Fibroblast of mammary gland (primary cell): ENCODE measurements around the gene CNGB1.
"Not testable (repeated sequence)": the region's sequence is repeated elsewhere in the genome, so short reads cannot be mapped to it uniquely, and the experiment has no call there.

Source experiments
- DNase-seq: peaks from one replicate; pipeline ENCODE4 v3.0.0-alpha.2; 2010; ENCODE audit warnings: low read depth
- H3K4me3 ChIP-seq: 2 replicates; pipeline ENCODE4 v1.5.1; 2011; ENCODE audit warnings: low read depth, mild to moderate bottlenecking, low read length, moderate library complexity; ENCODE audit not compliant: control insufficient read depth
- TF ChIP-seq, protein P1 (sequence below): conservative IDR thresholded peaks from 2 replicates; pipeline ENCODE4 v1.5.1; 2011; ENCODE audit warnings: low read depth, low read length, inconsistent platforms; ENCODE audit not compliant: control insufficient read depth, insufficient read depth

The CNGB1 gene

GRCh38 chr16:57897996-57898395, 72.9 kb downstream of the CNGB1 start:
- TF ChIP-seq, protein P1, sequence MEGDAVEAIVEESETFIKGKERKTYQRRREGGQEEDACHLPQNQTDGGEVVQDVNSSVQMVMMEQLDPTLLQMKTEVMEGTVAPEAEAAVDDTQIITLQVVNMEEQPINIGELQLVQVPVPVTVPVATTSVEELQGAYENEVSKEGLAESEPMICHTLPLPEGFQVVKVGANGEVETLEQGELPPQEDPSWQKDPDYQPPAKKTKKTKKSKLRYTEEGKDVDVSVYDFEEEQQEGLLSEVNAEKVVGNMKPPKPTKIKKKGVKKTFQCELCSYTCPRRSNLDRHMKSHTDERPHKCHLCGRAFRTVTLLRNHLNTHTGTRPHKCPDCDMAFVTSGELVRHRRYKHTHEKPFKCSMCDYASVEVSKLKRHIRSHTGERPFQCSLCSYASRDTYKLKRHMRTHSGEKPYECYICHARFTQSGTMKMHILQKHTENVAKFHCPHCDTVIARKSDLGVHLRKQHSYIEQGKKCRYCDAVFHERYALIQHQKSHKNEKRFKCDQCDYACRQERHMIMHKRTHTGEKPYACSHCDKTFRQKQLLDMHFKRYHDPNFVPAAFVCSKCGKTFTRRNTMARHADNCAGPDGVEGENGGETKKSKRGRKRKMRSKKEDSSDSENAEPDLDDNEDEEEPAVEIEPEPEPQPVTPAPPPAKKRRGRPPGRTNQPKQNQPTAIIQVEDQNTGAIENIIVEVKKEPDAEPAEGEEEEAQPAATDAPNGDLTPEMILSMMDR = no peak
- DNase-seq = no peak
- no peak overlapping the region for H3K4me3 ChIP-seq

DNA sequence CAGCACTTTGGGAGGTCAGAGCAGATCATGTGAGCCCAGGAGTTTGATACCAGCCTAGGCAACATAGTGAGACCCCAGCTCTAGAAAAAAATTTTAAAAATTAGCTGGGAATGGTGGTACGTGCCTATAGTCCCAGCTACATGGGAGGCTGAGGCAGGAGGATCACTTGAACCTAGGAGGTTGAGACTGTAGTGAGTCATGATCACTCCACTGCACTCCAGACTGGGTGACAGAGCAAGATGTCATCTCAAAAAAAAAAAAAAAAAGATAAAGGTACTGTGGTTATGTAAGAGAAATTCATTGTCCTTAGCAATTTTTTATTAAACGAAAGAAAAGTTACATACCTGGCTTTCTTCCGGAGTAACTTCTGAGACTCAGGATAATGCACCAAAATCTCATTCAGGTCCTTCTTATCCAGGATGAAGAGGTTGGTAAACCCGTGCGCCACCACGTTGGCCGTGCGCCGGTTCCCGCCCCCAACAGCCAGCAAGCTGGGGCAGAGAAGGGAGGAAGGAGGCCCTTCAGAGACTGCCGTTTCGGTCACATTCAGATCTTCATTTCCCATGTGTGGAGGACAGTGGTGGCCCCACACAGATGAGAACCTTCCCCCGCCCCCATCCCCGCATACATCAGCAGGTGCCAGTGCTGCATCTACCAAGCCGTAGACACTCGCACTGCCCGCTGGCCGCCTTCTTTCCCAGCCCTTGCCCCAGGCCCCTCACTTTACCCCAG, 73.7 kb downstream of the CNGB1 start:
- H3K4me3 ChIP-seq = no peak overlapping the region
- no peak for DNase-seq
- TF ChIP-seq, protein P1 = no peak

GRCh38 chr16:57895081-57895547, 75.8 kb downstream of the CNGB1 start:
- DNase-seq, H3K4me3 ChIP-seq: not testable (repeated sequence)

DNA sequence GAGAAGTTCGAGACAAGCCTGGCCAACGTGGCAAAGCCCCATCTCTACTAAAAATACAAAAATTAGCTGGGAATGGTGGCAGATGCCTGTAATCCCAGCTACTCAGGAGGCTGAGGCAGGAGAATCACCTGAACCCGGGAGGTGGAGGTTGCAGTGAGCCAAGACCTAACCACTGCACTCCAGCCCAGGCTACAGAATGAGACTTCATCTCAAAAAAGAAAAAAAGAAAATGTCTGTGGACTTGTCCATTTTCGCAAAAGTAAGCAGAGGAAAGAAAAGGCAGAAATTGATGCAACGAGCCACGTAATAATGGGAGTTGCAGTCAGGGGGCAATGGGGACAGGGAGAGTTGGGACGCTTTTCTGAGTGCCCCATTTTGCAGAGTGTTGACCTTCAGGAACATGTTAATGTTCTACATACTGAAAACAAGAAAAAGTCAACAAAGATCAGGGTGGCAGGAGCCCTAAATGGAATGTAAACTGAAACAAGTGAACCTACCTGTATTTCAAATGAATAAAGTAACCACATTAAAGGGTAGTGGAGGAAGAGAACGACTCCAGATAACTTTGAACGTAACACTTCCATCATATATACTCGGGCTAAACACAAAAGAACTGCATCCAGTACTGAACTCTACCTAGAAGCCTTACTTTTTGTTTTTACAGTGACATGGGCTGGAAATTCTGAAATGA, 76.4 kb downstream of the CNGB1 start:
- TF ChIP-seq, protein P1 = no peak
- H3K4me3 ChIP-seq = no peak overlapping the region
- DNase-seq = no peak

GRCh38 chr16:57893559-57894389, 77.2 kb downstream of the CNGB1 start:
- H3K4me3 ChIP-seq = no peak overlapping the region
- TF ChIP-seq, protein P1 = no peak
- peak; percentile 59 for DNase-seq

GRCh38 chr16:57893217-57893558, 77.7 kb downstream of the CNGB1 start:
- H3K4me3 ChIP-seq = no peak overlapping the region
- TF ChIP-seq, protein P1 = no peak
- DNase-seq = no peak

DNA sequence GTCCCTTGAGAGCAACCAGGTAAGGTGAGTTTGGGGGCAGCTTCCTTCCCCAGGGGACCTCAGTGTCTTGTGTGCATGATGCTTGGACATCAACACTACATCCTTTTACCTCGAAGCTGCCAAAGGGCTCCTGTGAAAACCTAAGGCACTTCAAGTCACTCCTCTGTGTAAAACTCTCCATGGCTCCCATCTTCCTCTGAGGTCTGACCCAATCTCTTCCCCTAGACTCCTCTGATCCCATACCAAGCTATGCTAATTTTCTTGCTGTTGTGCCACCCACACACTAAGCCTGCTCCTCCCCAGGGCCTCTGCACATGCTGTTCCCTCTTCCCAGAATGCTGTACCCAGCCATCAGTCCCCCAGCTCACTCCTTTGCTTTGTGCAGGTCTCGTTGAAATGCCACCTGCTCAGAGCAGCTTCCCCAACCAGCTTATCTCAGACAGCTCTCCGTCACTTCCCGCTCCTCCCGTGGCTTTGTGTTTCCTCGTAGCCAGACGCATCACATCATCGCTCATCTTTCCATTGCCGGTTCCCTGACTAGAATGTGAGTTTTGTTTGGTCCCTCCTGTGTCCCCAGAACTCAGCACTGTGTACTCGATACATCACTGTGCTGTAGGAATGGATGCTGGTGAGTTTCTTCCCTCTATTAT, 78.4 kb downstream of the CNGB1 start:
- H3K4me3 ChIP-seq = no peak overlapping the region
- DNase-seq = no peak

More for the DNA sequence above, 78.4 kb downstream of the CNGB1 start:
- TF ChIP-seq, protein P1 = no peak
